HG03575 (cell line): ENCODE results near the gene OTUD1.
A peak's percentile ranks its signal among the peaks of the same experiment; 100 is the strongest.

ENCODE experiments used
- ATAC-seq: cut with Tn5 transposase; IDR thresholded peaks from one replicate; pipeline ENCODE4 v1.9.1; 2021; ENCODE audit not compliant: unreplicated experiment, insufficient number of reproducible peaks, low FRiP score; ENCODE audit errors: extremely low read depth

The OTUD1 gene

GRCh38 chr10:23419201-23419600 lies 19.7 kb upstream of the OTUD1 start:
- no peak for ATAC-seq

GRCh38 chr10:23419655-23420329 lies 19.1 kb upstream of the OTUD1 start:
- ATAC-seq: no peak

GRCh38 chr10:23421397-23421796 lies 17.5 kb upstream of the OTUD1 start:
- ATAC-seq: no peak

- no peak for ATAC-seq
These were observed 16.9 kb upstream of the OTUD1 start for GRCh38 chr10:23422003-23422411.

- ATAC-seq: no peak
These were observed 6.7 kb upstream of the OTUD1 start for GRCh38 chr10:23432166-23432565.

GRCh38 chr10:23432639-23433038 lies 6.2 kb upstream of the OTUD1 start:
- no peak for ATAC-seq

GRCh38 chr10:23433701-23434100 lies 5.2 kb upstream of the OTUD1 start:
- ATAC-seq: no peak

- ATAC-seq: no peak
These were observed 3.5 kb upstream of the OTUD1 start for GRCh38 chr10:23435378-23435777.

GRCh38 chr10:23436983-23437382 lies 1.9 kb upstream of the OTUD1 start:
- no peak for ATAC-seq

GRCh38 chr10:23437963-23438546 lies 820 bp upstream of the OTUD1 start:
- ATAC-seq: no peak

GRCh38 chr10:23439452-23439960 lies 631 bp downstream of the OTUD1 start:
- no peak for ATAC-seq

GRCh38 chr10:23439961-23440889 lies 1.4 kb downstream of the OTUD1 start:
- no peak for ATAC-seq

GRCh38 chr10:23441251-23441650 lies 2.4 kb downstream of the OTUD1 start:
- no peak for ATAC-seq

- no peak for ATAC-seq
These were observed 4.1 kb downstream of the OTUD1 start for GRCh38 chr10:23442936-23443335.

- no peak for ATAC-seq
These were observed 6.7 kb downstream of the OTUD1 start for GRCh38 chr10:23445591-23445990.

GRCh38 chr10:23448323-23448722 lies 9.4 kb downstream of the OTUD1 start:
- no peak for ATAC-seq

- peak; percentile 62 for ATAC-seq
These were observed 10.1 kb downstream of the OTUD1 start for GRCh38 chr10:23448802-23449570.

- ATAC-seq: no peak
These were observed 13.3 kb downstream of the OTUD1 start for GRCh38 chr10:23452033-23452655.

GRCh38 chr10:23453465-23453864 lies 14.6 kb downstream of the OTUD1 start:
- no peak for ATAC-seq
